ENCODE data around the gene MACO1.
"Not testable (repeated sequence)": the region's sequence is repeated elsewhere in the genome, so short reads cannot be mapped to it uniquely, and the experiment has no call there.

Gene MACO1

DNA sequence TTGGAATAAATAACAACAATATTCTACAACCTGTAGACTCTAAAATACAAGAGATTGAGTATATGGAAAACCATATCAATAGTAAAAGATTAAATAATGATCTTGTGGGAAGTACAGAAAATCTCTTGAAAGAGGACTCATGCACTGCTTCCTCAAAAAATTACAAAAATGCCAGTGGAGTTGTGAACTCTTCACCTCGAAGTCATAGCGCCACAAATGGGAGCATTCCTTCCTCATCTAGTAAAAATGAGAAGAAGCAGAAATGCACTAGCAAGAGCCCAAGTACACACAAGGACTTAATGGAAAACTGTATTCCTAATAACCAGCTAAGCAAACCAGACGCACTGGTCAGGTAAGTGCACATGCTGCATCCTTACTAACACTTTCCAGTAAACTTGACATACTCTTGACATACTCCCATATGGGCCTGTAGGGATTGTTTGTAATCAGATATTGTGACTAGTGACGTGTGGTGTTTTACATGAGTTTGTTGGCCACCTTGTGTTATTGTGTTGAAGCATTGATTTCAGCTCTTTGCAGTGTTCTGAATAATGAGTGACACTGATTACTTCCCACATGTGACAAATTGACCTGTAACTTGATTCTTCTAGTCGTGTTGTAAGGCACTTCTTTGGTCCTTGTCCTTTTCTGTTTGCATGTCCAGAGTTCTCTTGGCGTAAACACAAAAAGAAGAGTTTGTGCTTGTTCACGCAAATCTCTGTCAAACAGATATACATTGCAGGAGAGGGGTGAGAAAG lies 28.0 kb downstream of the MACO1 start:
- DNase-seq = no peak

GRCh38 chr1:25460020-25460419 lies 29.3 kb downstream of the MACO1 start:
- no peak for DNase-seq

DNA sequence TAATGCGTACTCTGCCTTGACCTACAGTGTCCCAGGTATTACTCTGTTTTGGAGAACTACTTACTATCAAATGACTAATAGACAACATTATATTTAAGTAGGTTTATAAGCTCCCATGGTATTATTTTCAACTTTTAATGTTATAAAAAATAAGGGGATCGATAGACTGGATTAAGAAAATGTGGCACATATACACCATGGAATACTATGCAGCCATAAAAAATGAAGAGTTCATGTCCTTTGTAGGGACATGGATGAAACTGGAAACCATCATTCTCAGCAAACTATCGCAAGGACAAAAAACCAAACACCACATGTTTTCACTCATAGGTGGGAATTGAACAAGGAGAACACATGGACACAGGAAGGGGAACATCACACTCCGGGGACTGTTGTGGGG lies 30.1 kb downstream of the MACO1 start:
- not testable (repeated sequence) for DNase-seq

DNA sequence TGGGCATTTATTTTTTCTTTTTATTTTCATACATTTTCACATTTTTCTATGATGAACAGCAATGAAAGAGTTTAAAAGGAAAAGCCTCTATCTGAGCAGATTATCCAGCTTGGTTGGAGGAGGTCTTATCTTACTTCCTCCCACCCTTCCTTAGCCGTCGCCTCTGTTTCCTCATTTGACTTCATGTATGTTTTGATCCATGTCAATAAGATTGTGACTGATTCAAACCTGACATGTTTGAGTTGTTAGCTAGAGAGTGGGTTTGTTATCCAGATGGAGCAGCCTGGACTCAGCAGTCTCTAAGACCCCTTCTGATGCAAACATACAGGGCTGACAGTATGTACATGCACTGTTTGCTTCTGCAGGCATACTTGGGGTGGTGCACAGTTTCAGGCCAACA lies 31.2 kb downstream of the MACO1 start:
- DNase-seq = no peak

DNA sequence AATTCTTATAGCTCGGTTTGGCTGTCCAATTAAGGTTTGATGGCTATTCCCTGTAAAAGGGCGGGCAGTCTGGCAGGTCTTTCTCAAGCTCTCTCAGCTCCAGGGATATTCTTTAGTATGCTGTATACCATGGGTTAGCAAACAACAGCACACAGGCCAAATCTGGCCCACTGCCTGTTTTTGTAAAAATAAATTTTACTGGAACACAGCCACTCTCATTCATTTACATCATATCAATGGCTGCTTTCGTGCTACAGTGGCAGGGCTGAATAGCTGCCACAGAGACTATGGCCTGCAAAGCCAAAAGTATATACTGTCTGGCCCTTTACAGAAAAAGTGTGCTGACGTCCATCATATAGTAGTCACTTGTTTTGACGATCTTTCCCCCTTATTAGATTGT lies 32.0 kb downstream of the MACO1 start:
- no peak for DNase-seq

DNA sequence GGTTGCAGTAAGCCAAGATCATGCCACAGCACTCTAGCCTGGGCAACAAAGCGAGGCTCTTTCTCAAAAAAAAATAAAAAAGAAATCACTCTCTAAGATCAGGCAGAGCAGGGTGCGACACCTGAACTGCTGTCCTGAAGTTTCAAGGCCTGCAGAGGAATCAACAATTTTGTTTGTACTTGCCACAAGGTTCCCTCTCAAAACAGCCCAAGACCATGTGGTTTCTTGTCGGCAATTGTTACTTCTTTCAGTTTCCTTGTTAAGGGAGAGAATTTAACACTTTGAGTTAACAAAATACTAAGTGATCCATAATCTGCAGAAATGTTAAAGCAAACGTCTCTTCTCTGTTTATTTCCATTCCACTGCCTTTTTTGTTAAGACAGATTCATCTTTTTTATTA lies 36.5 kb downstream of the MACO1 start:
- DNase-seq = no peak

GRCh38 chr1:25467616-25468015 lies 36.9 kb downstream of the MACO1 start:
- DNase-seq = no peak

DNA sequence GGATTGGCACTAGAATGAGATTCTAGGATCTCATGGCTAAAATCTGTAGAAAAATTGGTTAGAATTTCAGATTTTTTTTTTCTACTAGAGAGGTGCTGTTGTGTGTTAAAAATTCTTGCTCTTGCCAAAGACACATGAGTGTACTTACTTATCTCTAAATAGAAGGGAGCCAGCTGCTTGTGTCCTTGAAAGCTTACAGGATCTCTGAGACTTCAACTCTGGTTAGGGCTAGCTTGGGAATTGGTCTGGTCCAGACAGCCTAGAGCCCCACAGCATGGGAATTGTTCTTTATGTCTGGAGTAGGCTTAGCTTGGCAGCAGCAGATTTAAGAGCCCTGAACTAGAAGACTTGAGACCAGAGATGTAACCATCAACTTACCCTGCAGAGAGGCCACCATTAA lies 37.3 kb downstream of the MACO1 start:
- no peak for DNase-seq

DNA sequence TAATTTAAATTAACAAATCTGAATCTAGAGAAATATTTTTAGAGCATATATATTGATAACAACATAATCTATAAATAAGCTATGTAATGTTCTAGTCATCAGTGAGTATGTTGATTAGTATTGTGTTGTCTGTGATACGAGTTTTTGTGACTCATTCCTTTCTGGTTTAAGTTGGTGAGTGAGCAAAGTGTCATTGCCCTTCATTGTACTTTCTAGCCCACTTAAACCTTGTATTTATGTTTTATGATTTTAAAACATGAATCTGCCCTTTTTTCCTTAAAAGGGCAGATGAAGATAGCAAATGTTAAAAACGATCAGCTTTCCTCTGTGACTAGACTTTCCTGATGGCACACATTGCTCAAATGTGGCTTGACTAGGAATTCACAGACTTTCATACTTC lies 38.5 kb downstream of the MACO1 start:
- DNase-seq = no peak

- no peak for DNase-seq
These were observed 41.8 kb downstream of the MACO1 start for GRCh38 chr1:25472471-25472870.

DNA sequence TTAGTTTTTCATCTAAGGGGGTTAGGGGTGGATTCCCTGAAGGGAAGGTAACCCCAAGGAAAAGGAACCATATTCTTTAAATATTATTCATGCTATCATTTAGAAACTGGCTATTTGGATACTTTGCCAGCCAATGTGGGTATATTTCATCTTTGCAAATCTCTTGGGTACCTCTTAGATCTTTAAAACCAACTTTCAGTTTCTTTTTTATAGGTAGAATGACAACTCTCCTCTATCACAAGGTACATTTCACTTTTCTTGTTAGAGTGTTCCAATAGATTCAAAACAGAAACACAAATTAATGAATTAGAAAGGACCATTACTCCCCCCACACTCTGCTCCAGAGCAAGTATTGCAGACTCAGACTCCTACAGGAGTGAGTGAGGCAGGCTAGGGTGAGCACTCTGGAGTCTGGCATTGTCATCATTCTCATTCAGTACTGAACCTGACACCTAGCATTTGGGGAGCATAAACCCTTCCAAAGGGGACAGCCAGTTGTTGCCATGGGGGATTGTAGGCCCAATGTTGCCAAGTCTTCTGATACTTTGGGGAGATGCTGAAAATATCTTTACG lies 43.0 kb downstream of the MACO1 start:
- no peak for DNase-seq

- DNase-seq = no peak
These were observed 43.8 kb downstream of the MACO1 start for GRCh38 chr1:25474439-25475047.

- no peak for DNase-seq
These were observed 45.7 kb downstream of the MACO1 start for GRCh38 chr1:25476186-25477097.

- no peak for DNase-seq
These were observed 46.8 kb downstream of the MACO1 start for GRCh38 chr1:25477448-25478034.

DNA sequence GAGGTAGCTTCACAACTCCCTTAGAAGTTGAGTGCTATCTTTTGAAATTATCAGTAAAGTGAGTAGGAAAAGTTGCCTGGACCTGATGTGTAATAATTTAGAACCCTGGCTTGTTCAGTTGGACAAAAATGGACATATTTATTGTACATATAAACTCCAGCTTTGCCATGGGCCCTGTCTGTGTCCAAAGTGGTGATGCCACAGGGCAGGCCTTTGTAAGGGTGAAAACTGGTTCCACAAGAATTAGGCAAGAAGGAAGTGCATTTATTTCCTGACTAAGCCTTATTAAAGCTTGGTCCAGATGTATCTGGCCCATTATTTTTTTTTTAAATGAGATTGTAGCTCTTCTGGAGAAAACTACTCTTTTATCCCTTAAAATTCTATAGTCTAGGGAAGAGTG lies 47.9 kb downstream of the MACO1 start:
- no peak for DNase-seq

GRCh38 chr1:25481625-25482024 lies 50.9 kb downstream of the MACO1 start:
- no peak for DNase-seq

GRCh38 chr1:25482211-25482610 lies 51.5 kb downstream of the MACO1 start:
- DNase-seq = no peak

GRCh38 chr1:25484096-25484495 lies 53.4 kb downstream of the MACO1 start:
- no peak for DNase-seq

- no peak for DNase-seq
These were observed 53.8 kb downstream of the MACO1 start for GRCh38 chr1:25484533-25484932.

- DNase-seq = no peak
These were observed 55.1 kb downstream of the MACO1 start for GRCh38 chr1:25485536-25486411.

DNA sequence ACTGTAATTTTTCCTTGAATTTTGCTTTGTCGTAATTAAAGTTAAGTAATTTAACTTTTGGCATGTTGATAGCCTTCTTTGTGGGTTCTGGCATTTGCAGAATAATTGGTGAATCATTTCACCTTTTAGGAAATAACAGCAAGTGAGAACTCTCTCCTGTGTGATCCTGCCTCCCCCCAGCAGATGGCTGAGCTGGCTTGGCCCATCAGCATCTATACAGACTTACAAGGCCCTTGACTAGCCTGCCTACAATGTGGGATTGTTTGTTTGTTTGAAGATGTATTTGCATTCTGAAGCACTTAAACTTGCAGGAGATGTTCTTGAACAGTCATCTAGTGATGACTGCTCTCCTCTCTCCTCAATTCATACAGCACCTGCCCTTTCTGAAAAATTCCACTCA lies 55.9 kb downstream of the MACO1 start:
- DNase-seq = no peak

DNA sequence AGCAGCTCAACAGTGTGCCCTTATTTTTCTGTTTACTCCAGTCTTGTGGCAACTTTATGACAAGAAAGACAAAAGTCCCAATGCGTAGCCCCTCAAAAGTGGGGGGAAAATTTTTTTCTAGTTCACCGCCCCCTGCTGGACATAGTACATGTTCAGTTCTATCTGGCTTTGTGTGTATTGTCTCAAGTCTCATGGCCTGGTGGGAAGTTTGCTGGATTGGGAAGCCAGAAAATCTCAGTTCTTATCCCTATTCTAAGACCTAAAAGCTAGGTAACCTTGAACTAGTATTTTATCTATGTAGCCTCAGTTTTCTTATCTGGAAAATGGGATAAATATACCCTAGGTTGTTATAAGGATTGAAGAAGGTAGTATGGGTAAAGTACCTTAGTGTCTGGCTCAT lies 56.9 kb downstream of the MACO1 start:
- DNase-seq = no peak
